Peyer's patch (tissue), 4 donors: ENCODE results near the gene C11orf91. TPM values are rescaled to one million over a fixed set of nuclear protein-coding genes. Genes with fewer than 3 reads are reported as not detected.
A peak's percentile ranks its signal among the peaks of the same experiment; 100 is the strongest.

Source experiments
- DNase-seq, 3 donors: peaks; one replicate each; pipeline ENCODE4 v3.0.0-alpha.2; 2017 to 2019
- H3K27ac ChIP-seq, 4 donors: fragments of 200-600 bp; sonication (generic); one replicate each; pipeline ENCODE4 v1.5.1; 2016 to 2019
- H3K27me3 ChIP-seq, 2 donors: fragments of 200-600 bp; sonication (generic); one replicate each; pipeline ENCODE4 v1.5.1; 2019
- H3K36me3 ChIP-seq, 3 donors: fragments of 200-600 bp; sonication (generic); one replicate each; pipeline ENCODE4 v1.5.1; 2016 to 2019
- H3K4me1 ChIP-seq, 4 donors: fragments of 200-600 bp; sonication (generic); one replicate each; pipeline ENCODE4 v1.5.1; 2016 to 2019
- H3K4me3 ChIP-seq, 4 donors: fragments of 200-600 bp; sonication (generic); 1 replicate in 3 of 4; 2 replicates in 1 of 4; pipeline ENCODE4 v1.5.1; 2016 to 2019; ENCODE audit warnings: mild to moderate bottlenecking in 1 of 4
- H3K9me3 ChIP-seq, 4 donors: fragments of 200-600 bp; sonication (generic); one replicate each; pipeline ENCODE4 v1.5.1; 2016 to 2019; ENCODE audit warnings: mild to moderate bottlenecking in 1 of 4
- POLR2A ChIP-seq, 2 donors: fragments of 450-650 bp; IDR thresholded peaks; one replicate each; pipeline ENCODE4 v1.5.1; 2017; ENCODE audit warnings: antibody characterized with exemption in 2 of 2, mild to moderate bottlenecking in 2 of 2, moderate library complexity in 2 of 2
- total RNA-seq, 4 donors: library from RNA; depleted of rRNA; stranded (reverse); fragments of >200 nt; gene quantifications; one replicate each; pipeline ENCODE4 v1.1.0, GENCODE V29; 2016
- TF ChIP-seq, protein P1 (sequence below), 6 experiments: fragments of 450-650 bp in 4 of 6; fragments of 200-600 bp in 2 of 6; sonication (generic) in 1 of 6; IDR thresholded peaks; one replicate each; pipeline ENCODE4 v1.5.1; 2017 to 2019; ENCODE audit warnings: antibody characterized with exemption in 6 of 6, mild to moderate bottlenecking in 3 of 6, moderate library complexity in 1 of 6

Gene C11orf91, protein sequence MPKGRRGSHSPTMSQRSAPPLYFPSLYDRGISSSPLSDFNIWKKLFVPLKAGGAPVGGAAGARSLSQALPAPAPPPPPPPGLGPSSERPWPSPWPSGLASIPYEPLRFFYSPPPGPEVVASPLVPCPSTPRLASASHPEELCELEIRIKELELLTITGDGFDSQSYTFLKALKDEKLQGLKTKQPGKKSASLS
- total RNA-seq = not detected

DNA sequence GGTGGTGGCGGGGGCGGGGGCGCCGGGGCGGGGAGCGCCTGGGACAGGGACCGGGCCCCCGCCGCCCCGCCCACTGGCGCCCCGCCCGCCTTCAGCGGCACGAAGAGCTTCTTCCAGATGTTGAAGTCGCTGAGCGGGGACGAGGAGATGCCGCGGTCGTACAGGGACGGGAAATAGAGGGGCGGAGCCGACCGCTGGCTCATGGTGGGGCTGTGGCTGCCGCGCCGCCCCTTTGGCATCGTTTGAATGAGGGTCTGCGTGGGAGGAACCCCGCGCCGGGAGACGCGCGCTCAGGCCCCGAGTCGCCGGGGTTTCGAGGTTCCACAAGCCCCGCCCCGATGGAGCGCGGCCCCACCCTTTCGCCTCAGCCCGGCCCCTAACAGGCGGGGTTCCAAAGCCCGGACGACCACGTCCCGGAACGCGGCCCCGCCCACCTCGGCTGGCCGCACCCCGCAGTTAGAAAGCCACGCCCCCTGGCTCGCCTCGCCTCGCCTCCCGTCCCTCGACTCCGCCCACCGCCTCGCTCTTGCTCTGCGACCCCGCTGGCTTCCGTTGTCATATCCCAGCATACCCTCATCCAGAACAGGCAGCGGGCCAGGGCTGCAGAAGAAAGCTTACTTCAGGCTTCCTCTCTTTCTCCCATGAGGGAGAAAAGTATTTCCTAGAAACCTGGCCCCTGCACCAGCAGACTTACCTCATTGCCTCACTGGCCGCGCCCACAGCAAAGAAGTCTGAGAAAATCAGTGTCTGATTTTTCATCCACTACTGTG is at the start of gene C11orf91:
Gene C11orf91, minus strand, starts transcription at position 325 of the 770 bp plus-strand sequence. Its CDS starts 86 bp downstream, at position 239.
- peaks cover 0 to 6% (median 0%) of the 10 kb centered on the region in 3 donors for H3K36me3 ChIP-seq
- H3K27me3 ChIP-seq = no peaks in the 10 kb centered on the region
- H3K27ac ChIP-seq = peak within 1 kb of the TSS; percentile 56 to 91 (median 69)
- peak within 1 kb of the TSS; percentile 58 to 77 (median 66) for H3K4me3 ChIP-seq
- H3K4me1 ChIP-seq = peaks cover 6 to 28% (median 18%) of the 10 kb centered on the region in 4 donors
- DNase-seq = peak; percentile 96 to 98 (median 98)
- H3K9me3 ChIP-seq = no peaks in the 10 kb centered on the region
- peak in 1 of 2 donors; percentile 48 for TF ChIP-seq POLR2A (IDR thresholded peaks at IDR 0.05)
- TF ChIP-seq, protein P1, sequence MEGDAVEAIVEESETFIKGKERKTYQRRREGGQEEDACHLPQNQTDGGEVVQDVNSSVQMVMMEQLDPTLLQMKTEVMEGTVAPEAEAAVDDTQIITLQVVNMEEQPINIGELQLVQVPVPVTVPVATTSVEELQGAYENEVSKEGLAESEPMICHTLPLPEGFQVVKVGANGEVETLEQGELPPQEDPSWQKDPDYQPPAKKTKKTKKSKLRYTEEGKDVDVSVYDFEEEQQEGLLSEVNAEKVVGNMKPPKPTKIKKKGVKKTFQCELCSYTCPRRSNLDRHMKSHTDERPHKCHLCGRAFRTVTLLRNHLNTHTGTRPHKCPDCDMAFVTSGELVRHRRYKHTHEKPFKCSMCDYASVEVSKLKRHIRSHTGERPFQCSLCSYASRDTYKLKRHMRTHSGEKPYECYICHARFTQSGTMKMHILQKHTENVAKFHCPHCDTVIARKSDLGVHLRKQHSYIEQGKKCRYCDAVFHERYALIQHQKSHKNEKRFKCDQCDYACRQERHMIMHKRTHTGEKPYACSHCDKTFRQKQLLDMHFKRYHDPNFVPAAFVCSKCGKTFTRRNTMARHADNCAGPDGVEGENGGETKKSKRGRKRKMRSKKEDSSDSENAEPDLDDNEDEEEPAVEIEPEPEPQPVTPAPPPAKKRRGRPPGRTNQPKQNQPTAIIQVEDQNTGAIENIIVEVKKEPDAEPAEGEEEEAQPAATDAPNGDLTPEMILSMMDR (IDR thresholded peaks at IDR 0.05) = no peak

DNA sequence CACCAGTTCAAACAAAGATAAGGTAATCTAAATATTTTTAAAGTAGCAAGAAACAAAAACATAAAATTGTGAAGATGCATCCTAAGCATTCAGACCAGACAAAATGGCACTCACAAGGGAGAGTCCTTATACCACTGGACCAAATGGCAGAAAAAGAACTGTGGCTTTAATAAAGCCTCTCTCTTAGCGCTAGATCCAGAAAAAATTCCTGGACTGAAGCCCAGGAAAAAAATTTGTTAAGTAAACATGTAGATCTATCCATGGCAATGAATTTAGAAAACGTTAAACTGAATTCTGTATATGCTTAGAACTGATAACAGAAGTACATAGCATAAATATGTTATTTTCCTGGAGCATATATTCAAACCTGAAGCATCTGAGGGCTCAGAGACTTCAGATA is 47.4 kb upstream of the C11orf91 start:
- TF ChIP-seq, protein P1 (IDR thresholded peaks at IDR 0.05) = no peak
- TF ChIP-seq POLR2A (IDR thresholded peaks at IDR 0.05) = no peak

DNA sequence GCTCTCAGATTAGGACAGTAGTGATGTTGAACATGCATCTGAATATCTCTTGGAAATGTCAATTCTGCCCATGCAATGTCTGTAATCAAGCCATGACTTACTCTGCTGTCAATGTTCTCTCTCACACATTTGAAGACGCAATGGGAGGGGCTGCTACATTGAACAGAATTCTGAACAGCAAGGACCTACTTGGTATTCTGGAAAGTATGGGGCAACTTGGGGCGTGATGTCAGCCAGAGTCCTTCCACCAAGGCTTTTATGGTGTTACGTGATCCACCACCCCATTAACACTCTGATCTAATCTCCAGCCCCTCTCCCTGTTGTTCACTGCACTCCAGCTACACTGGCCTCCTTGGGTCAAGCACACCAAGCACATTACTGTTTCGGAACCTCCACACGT is 42.7 kb upstream of the C11orf91 start:
- TF ChIP-seq, protein P1 (IDR thresholded peaks at IDR 0.05) = no peak
- no peak for TF ChIP-seq POLR2A (IDR thresholded peaks at IDR 0.05)
- no peak for DNase-seq
- Histone ChIP-seq H3K36me3 (peaks cover 0 to 22% (median 0%) of the 10 kb centered on the region in 3 donors), H3K9me3 (no peaks in the 10 kb centered on the region), H3K27me3 (no peaks in the 10 kb centered on the region), H3K27ac (no peak overlapping the region), H3K4me3 (no peak overlapping the region), H3K4me1 (no peaks in the 10 kb centered on the region)

More for the DNA sequence above, 47.4 kb upstream of the C11orf91 start:
- Histone ChIP-seq H3K27me3 (no peaks in the 10 kb centered on the region), H3K9me3 (no peaks in the 10 kb centered on the region), H3K36me3 (peaks cover 0 to 43% (median 0%) of the 10 kb centered on the region in 3 donors), H3K4me1 (no peaks in the 10 kb centered on the region), H3K27ac (no peak overlapping the region), H3K4me3 (no peak overlapping the region)
- no peak for DNase-seq

- Histone ChIP-seq H3K27ac (no peak overlapping the region), H3K27me3 (no peaks in the 10 kb centered on the region), H3K4me3 (no peak overlapping the region), H3K4me1 (peaks cover 0 to 4% (median 0%) of the 10 kb centered on the region in 4 donors), H3K9me3 (no peaks in the 10 kb centered on the region), H3K36me3 (peaks cover 0 to 22% (median 0%) of the 10 kb centered on the region in 3 donors)
- no peak for DNase-seq
- no peak for TF ChIP-seq POLR2A (IDR thresholded peaks at IDR 0.05)
- TF ChIP-seq, protein P1 (IDR thresholded peaks at IDR 0.05) = peak; percentile 26 to 62 (median 50)
Observed at GRCh38 chr11:33742249-33742851, 41.7 kb upstream of the C11orf91 start.

GRCh38 chr11:33741806-33742205 is 41.2 kb upstream of the C11orf91 start:
- H3K27ac ChIP-seq = no peak overlapping the region

More at GRCh38 chr11:33741806-33742205, 41.2 kb upstream of the C11orf91 start:
- Histone ChIP-seq H3K4me1 (peaks cover 0 to 5% (median 0%) of the 10 kb centered on the region in 4 donors), H3K27me3 (no peaks in the 10 kb centered on the region), H3K36me3 (peaks cover 0 to 20% (median 0%) of the 10 kb centered on the region in 3 donors), H3K9me3 (no peaks in the 10 kb centered on the region), H3K4me3 (no peak overlapping the region)
- TF ChIP-seq POLR2A (IDR thresholded peaks at IDR 0.05) = no peak
- TF ChIP-seq, protein P1 (IDR thresholded peaks at IDR 0.05) = no peak
- DNase-seq = no peak
